ENCODE results near the gene KIRREL1.

GRCh38 chr1:158027508-158027907 is 34.1 kb downstream of the KIRREL1 start:
- TF ChIP-seq, protein P1, sequence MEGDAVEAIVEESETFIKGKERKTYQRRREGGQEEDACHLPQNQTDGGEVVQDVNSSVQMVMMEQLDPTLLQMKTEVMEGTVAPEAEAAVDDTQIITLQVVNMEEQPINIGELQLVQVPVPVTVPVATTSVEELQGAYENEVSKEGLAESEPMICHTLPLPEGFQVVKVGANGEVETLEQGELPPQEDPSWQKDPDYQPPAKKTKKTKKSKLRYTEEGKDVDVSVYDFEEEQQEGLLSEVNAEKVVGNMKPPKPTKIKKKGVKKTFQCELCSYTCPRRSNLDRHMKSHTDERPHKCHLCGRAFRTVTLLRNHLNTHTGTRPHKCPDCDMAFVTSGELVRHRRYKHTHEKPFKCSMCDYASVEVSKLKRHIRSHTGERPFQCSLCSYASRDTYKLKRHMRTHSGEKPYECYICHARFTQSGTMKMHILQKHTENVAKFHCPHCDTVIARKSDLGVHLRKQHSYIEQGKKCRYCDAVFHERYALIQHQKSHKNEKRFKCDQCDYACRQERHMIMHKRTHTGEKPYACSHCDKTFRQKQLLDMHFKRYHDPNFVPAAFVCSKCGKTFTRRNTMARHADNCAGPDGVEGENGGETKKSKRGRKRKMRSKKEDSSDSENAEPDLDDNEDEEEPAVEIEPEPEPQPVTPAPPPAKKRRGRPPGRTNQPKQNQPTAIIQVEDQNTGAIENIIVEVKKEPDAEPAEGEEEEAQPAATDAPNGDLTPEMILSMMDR (IDR thresholded peaks at IDR 0.05): no peak
- no peak for TF ChIP-seq POLR2AphosphoS5 (IDR thresholded peaks at IDR 0.05)
